GM12873 (cell line): ENCODE results near the gene LHB.

Experiments used
- TF ChIP-seq, protein P1 (sequence below): IDR thresholded peaks from 2 replicates; pipeline ENCODE4 v1.5.1; 2012; ENCODE audit warnings: low read depth, mild to moderate bottlenecking, moderate library complexity, low read length, control low read depth; ENCODE audit not compliant: insufficient read depth; ENCODE audit errors: missing control alignments

Gene LHB

GRCh38 chr19:49017041-49017665, at the start of gene LHB:
LHB (minus strand) TSS chr19:49017091; CDS start chr19:49017081, 10 bp downstream.
- TF ChIP-seq, protein P1, sequence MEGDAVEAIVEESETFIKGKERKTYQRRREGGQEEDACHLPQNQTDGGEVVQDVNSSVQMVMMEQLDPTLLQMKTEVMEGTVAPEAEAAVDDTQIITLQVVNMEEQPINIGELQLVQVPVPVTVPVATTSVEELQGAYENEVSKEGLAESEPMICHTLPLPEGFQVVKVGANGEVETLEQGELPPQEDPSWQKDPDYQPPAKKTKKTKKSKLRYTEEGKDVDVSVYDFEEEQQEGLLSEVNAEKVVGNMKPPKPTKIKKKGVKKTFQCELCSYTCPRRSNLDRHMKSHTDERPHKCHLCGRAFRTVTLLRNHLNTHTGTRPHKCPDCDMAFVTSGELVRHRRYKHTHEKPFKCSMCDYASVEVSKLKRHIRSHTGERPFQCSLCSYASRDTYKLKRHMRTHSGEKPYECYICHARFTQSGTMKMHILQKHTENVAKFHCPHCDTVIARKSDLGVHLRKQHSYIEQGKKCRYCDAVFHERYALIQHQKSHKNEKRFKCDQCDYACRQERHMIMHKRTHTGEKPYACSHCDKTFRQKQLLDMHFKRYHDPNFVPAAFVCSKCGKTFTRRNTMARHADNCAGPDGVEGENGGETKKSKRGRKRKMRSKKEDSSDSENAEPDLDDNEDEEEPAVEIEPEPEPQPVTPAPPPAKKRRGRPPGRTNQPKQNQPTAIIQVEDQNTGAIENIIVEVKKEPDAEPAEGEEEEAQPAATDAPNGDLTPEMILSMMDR = no peak

GRCh38 chr19:49065905-49066512, 49.1 kb upstream of the LHB start:
- TF ChIP-seq, protein P1 = no peak

DNA sequence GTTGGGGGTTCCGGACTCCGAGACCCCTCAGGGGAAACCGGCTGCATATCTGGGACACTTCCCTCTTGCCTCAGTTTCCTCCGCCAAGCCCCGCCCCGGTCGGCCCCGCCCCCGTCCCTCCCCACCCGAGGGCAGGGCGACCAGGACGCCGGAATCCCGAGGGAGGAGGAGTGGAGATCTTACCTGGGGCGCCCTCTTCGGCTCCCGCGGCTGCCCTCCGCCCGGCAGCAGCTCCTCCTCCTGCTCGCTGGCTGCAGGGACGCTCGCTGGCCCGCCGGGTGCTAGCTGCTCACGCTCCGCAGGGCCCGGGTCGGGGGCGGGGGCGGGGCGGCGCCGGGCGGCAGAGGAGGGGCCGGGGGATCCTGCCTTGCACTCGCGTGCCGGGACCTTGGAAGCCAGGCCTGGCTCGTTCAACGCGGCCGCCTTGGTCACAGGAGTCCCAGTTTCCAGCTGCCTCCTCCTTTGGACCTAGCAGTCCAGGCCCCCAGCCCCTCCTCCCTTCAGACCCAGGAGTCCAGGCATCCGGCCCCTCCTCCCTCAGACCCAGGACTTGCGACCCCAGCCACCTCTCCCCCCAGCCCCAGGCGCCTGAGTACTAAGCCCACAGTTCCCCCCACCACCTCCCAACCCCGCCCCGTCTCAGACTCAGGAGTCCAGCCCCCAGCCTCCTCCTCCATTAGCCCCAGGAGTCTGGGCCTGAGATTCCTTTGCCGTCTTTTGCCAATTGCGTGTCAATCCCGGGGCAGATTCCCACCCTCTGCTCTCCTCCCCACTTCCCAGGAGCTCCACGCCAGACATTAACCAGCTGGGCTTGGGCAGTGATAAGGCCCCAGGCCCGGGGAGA, 48.1 kb upstream of the LHB start, which contains the start of gene NTF4:
Gene NTF4 (minus strand): TSS at position 51 of the 844 bp plus-strand sequence. CDS start 2,821 bp downstream, outside the sequence.
- TF ChIP-seq, protein P1 = no peak

DNA sequence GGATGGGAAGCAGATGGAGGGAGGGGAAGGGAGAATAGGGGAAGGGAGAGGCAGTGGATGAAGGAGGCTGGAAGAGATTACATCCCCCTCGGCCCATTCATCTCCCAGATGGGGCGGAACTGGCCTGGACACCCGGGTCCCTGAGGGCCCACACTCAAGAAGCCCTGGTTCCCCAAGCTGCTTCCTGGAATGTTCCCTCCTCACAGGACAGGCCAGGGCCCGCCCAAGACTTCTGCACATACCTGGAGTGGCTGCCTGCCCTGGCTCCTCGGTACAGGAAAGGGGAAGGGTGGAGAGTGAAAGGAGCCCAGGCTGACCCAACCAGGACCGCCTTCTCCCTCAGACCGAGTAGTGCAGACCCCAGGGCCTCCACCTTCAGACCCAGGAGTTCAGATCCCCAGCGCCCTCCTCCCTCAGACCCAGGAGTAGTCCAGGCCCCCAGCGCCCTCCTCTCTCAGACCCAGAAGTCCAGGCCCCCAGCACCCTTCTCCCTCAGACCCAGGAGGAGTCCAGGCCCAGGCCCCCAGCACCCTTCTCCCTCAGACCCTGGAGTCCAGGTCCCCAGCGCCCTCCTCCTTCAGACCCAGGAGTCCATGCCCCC, 47.2 kb upstream of the LHB start:
- TF ChIP-seq, protein P1 = no peak

- TF ChIP-seq, protein P1 = no peak
These were observed 44.6 kb upstream of the LHB start for GRCh38 chr19:49061445-49061844.

DNA sequence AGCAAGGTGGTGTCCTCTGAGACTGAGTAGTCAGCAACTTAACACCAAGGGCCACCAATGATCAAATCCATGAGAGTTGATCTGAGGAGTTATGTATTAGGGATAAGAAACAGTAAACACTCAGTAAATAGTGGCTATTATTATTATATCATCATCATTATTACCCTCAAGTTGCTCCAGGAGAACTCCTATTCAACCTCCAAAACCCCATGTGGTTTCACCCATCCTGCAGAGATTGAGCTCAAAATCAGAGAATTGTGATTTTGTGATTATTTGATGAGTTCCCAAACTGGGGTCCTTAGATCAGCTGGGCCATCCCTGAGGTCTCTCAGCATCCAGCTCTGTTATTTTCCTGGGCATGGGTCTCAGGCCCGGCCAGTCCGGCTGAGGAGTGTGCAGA, 44.1 kb upstream of the LHB start:
- TF ChIP-seq, protein P1 = no peak
